ENCODE data around the gene MOK. TPM values are rescaled to one million over a fixed set of nuclear protein-coding genes. Genes with fewer than 3 reads are reported as not detected.

The MOK gene
- total and polyA plus RNA-seq, 4 donors, result 10.0 to 28.3 (median 13.6) TPM

DNA sequence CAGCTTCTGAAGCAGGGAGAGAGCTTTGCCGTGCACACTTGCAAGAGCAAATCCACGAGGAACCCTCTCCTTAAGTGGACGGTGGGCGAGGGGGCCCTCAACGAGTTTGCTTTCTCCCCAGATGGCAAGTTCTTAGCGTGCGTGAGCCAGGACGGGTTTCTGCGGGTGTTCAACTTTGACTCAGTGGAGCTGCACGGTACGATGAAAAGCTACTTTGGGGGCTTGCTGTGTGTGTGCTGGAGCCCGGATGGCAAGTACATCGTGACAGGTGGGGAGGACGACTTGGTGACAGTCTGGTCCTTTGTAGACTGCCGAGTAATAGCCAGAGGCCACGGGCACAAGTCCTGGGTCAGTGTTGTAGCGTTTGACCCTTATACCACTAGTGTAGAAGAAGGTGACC, 96.2 kb downstream of the MOK start:
- H3K9me3 ChIP-seq (ENCODE audit: control insufficient read depth, low read length), result no peaks in the 10 kb centered on the region
- intact Hi-C loops (cut with DNase I), result no loop called here
- WGBS, 2 donors, result 92 to 94% methylated on average over 17 of the region's 17 CpGs
- no peak overlapping the region for H3K27ac ChIP-seq (ENCODE audit: low read depth in 1 of 2, low read length in 2 of 2)
- H3K4me1 ChIP-seq (ENCODE audit: control insufficient read depth in 1 of 2, insufficient read depth in 2 of 2, low read length in 2 of 2), result no peaks in the 10 kb centered on the region
- ATAC-seq (ENCODE audit: low FRiP score), result no peak
- H3K27me3 ChIP-seq (ENCODE audit: control insufficient read depth in 1 of 2, insufficient read depth in 2 of 2, low read length in 1 of 2), result no peaks in the 10 kb centered on the region
- H3K4me3 ChIP-seq (ENCODE audit: low read length in 2 of 2), result no peak overlapping the region
- DNase-seq, result peak in 1 of 2 donors; percentile 58
- peaks cover 0 to 3% of the 10 kb centered on the region in 2 donors for H3K36me3 ChIP-seq (ENCODE audit: control insufficient read depth in 1 of 2, insufficient read depth in 2 of 2, low read length in 1 of 2)

GRCh38 chr14:102207831-102208365, 97.1 kb downstream of the MOK start:
- Histone ChIP-seq H3K27me3 (ENCODE audit: control insufficient read depth in 1 of 2, insufficient read depth in 2 of 2, low read length in 1 of 2) (no peaks in the 10 kb centered on the region), H3K4me3 (ENCODE audit: low read length in 2 of 2) (no peak overlapping the region), H3K27ac (ENCODE audit: low read depth in 1 of 2, low read length in 2 of 2) (no peak overlapping the region), H3K36me3 (ENCODE audit: control insufficient read depth in 1 of 2, insufficient read depth in 2 of 2, low read length in 1 of 2) (peaks cover 0 to 3% of the 10 kb centered on the region in 2 donors), H3K9me3 (ENCODE audit: control insufficient read depth, low read length) (no peaks in the 10 kb centered on the region), H3K4me1 (ENCODE audit: control insufficient read depth in 1 of 2, insufficient read depth in 2 of 2, low read length in 2 of 2) (no peaks in the 10 kb centered on the region)
- DNase-seq (peak in 1 of 2 donors; percentile 68), ATAC-seq (ENCODE audit: low FRiP score) (no peak)
- 93% methylated on average over 13 of the region's 13 CpGs for WGBS, 2 donors
- intact Hi-C loops (cut with DNase I), result no loop called here

GRCh38 chr14:102206918-102207317, 98.0 kb downstream of the MOK start:
- intact Hi-C loops (cut with DNase I), result no loop called here
- Histone ChIP-seq H3K4me1 (ENCODE audit: control insufficient read depth in 1 of 2, insufficient read depth in 2 of 2, low read length in 2 of 2) (no peaks in the 10 kb centered on the region), H3K36me3 (ENCODE audit: control insufficient read depth in 1 of 2, insufficient read depth in 2 of 2, low read length in 1 of 2) (peaks cover 0 to 3% of the 10 kb centered on the region in 2 donors), H3K4me3 (ENCODE audit: low read length in 2 of 2) (no peak overlapping the region), H3K9me3 (ENCODE audit: control insufficient read depth, low read length) (no peaks in the 10 kb centered on the region), H3K27me3 (ENCODE audit: control insufficient read depth in 1 of 2, insufficient read depth in 2 of 2, low read length in 1 of 2) (no peaks in the 10 kb centered on the region), H3K27ac (ENCODE audit: low read depth in 1 of 2, low read length in 2 of 2) (no peak overlapping the region)
- ATAC-seq (ENCODE audit: low FRiP score) (no peak), DNase-seq (peak in 1 of 2 donors; percentile 49)
- 84 to 87% methylated on average over 8 of the region's 8 CpGs for WGBS, 2 donors

GRCh38 chr14:102205560-102205959, 99.4 kb downstream of the MOK start:
- 80 to 91% methylated on average over 5 of the region's 5 CpGs for WGBS, 2 donors
- intact Hi-C loops (cut with DNase I), result no loop called here
- H3K36me3 ChIP-seq (ENCODE audit: control insufficient read depth in 1 of 2, insufficient read depth in 2 of 2, low read length in 1 of 2), result peaks cover 0 to 3% of the 10 kb centered on the region in 2 donors

GRCh38 chr14:102203382-102203781, 101.6 kb downstream of the MOK start:
- no peak for ATAC-seq (ENCODE audit: low FRiP score)
- Histone ChIP-seq H3K4me1 (ENCODE audit: control insufficient read depth in 1 of 2, insufficient read depth in 2 of 2, low read length in 2 of 2) (no peaks in the 10 kb centered on the region), H3K4me3 (ENCODE audit: low read length in 2 of 2) (no peak overlapping the region), H3K36me3 (ENCODE audit: control insufficient read depth in 1 of 2, insufficient read depth in 2 of 2, low read length in 1 of 2) (peaks cover 0 to 4% of the 10 kb centered on the region in 2 donors), H3K9me3 (ENCODE audit: control insufficient read depth, low read length) (no peaks in the 10 kb centered on the region), H3K27ac (ENCODE audit: low read depth in 1 of 2, low read length in 2 of 2) (no peak overlapping the region), H3K27me3 (ENCODE audit: control insufficient read depth in 1 of 2, insufficient read depth in 2 of 2, low read length in 1 of 2) (no peaks in the 10 kb centered on the region)
- 25 to 26% methylated on average over 6 of the region's 6 CpGs for WGBS, 2 donors
- intact Hi-C loops (cut with DNase I), result no loop called here
- peak in 1 of 2 donors; percentile 56 for DNase-seq

More at GRCh38 chr14:102205560-102205959, 99.4 kb downstream of the MOK start:
- DNase-seq, result peak in 1 of 2 donors; percentile 45
- H3K4me3 ChIP-seq (ENCODE audit: low read length in 2 of 2), result no peak overlapping the region
- ATAC-seq (ENCODE audit: low FRiP score), result no peak
- no peaks in the 10 kb centered on the region for H3K9me3 ChIP-seq (ENCODE audit: control insufficient read depth, low read length)
- no peak overlapping the region for H3K27ac ChIP-seq (ENCODE audit: low read depth in 1 of 2, low read length in 2 of 2)
- H3K4me1 ChIP-seq (ENCODE audit: control insufficient read depth in 1 of 2, insufficient read depth in 2 of 2, low read length in 2 of 2), result no peaks in the 10 kb centered on the region
- H3K27me3 ChIP-seq (ENCODE audit: control insufficient read depth in 1 of 2, insufficient read depth in 2 of 2, low read length in 1 of 2), result no peaks in the 10 kb centered on the region

DNA sequence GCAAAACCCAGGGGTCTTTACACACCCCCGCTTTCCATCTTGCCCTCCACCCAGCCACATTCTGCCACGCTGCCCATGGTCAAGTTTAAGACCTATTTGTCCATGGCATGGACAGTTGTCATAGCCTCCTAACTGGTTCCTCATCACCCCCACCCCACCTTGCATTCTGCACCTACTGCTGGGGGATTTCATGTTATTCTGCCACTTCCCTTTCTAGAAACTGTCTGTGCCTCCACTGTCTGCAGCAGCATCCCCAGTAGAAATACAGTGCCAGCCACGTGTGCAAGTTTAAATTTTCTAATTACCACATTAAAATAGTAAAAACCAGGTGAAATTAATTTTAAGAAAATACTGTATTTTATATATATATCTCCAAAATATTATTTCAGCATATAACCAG, 102.0 kb downstream of the MOK start:
- peaks cover 0 to 4% of the 10 kb centered on the region in 2 donors for H3K36me3 ChIP-seq (ENCODE audit: control insufficient read depth in 1 of 2, insufficient read depth in 2 of 2, low read length in 1 of 2)
- H3K9me3 ChIP-seq (ENCODE audit: control insufficient read depth, low read length), result no peaks in the 10 kb centered on the region
- no peak overlapping the region for H3K27ac ChIP-seq (ENCODE audit: low read depth in 1 of 2, low read length in 2 of 2)
- no peaks in the 10 kb centered on the region for H3K27me3 ChIP-seq (ENCODE audit: control insufficient read depth in 1 of 2, insufficient read depth in 2 of 2, low read length in 1 of 2)
- no peak overlapping the region for H3K4me3 ChIP-seq (ENCODE audit: low read length in 2 of 2)
- intact Hi-C loops (cut with DNase I), result no loop called here
- ATAC-seq (ENCODE audit: low FRiP score) (no peak), DNase-seq (no peak)
- 82 to 83% methylated on average over 3 of the region's 3 CpGs for WGBS, 2 donors
- H3K4me1 ChIP-seq (ENCODE audit: control insufficient read depth in 1 of 2, insufficient read depth in 2 of 2, low read length in 2 of 2), result no peaks in the 10 kb centered on the region

DNA sequence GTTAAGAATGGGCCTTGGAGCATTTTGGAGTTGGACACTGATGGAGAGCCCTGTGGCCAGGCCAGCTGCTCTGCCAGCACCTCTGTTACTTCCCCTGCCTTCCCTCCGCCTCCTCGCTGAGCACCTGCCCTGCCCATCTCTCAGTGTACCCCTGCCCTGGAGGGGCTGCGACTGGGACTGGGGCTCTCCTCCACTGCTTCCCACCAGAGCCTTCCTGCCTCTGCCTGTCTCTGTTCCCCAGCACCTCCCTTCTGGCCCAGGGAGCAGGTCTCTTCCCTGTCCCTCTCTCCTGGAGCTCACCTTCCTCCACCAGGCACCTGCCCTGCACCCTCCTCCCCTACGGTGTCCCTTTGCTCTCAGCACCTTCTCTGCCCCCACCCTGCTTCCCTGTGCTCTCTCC, 103.2 kb downstream of the MOK start:
- no peaks in the 10 kb centered on the region for H3K27me3 ChIP-seq (ENCODE audit: control insufficient read depth in 1 of 2, insufficient read depth in 2 of 2, low read length in 1 of 2)
- H3K27ac ChIP-seq (ENCODE audit: low read depth in 1 of 2, low read length in 2 of 2), result no peak overlapping the region
- H3K4me3 ChIP-seq (ENCODE audit: low read length in 2 of 2), result no peak overlapping the region
- no peak for ATAC-seq (ENCODE audit: low FRiP score)
- peaks cover 0 to 4% of the 10 kb centered on the region in 2 donors for H3K36me3 ChIP-seq (ENCODE audit: control insufficient read depth in 1 of 2, insufficient read depth in 2 of 2, low read length in 1 of 2)
- intact Hi-C loops (cut with DNase I), result no loop called here
- 60 to 87% methylated on average over 2 to 4 of the region's 4 CpGs for WGBS, 2 donors
- no peaks in the 10 kb centered on the region for H3K9me3 ChIP-seq (ENCODE audit: control insufficient read depth, low read length)
- H3K4me1 ChIP-seq (ENCODE audit: control insufficient read depth in 1 of 2, insufficient read depth in 2 of 2, low read length in 2 of 2), result no peaks in the 10 kb centered on the region
- peak in 1 of 2 donors; percentile 53 for DNase-seq

DNA sequence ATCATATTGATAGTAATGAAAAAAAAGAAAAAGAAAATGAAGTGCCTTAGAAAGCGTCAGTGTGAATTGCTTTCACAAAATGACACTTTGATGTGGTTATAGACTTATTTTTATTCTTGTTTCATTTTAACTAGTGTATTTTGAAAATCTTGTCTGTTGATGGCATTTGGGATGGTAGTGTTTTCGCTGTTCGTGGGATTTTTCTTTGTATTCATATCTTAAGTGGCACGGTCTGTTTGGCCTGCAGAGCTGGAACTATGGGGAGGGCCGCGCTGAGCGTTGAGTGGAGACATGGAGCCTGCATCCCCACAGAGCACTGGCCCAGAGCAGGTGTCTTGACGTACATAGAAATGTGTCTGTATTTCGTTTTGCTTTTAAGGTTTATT, 103.6 kb downstream of the MOK start:
- Histone ChIP-seq H3K27me3 (ENCODE audit: control insufficient read depth in 1 of 2, insufficient read depth in 2 of 2, low read length in 1 of 2) (no peaks in the 10 kb centered on the region), H3K27ac (ENCODE audit: low read depth in 1 of 2, low read length in 2 of 2) (no peak overlapping the region), H3K4me3 (ENCODE audit: low read length in 2 of 2) (no peak overlapping the region), H3K9me3 (ENCODE audit: control insufficient read depth, low read length) (no peaks in the 10 kb centered on the region), H3K4me1 (ENCODE audit: control insufficient read depth in 1 of 2, insufficient read depth in 2 of 2, low read length in 2 of 2) (no peaks in the 10 kb centered on the region), H3K36me3 (ENCODE audit: control insufficient read depth in 1 of 2, insufficient read depth in 2 of 2, low read length in 1 of 2) (peaks cover 0 to 4% of the 10 kb centered on the region in 2 donors)
- 87 to 93% methylated on average over 9 of the region's 9 CpGs for WGBS, 2 donors
- intact Hi-C loops (cut with DNase I), result no loop called here
- ATAC-seq (ENCODE audit: low FRiP score), result no peak
- no peak for DNase-seq

- 87% methylated on average over 9 of the region's 9 CpGs for WGBS, 2 donors
- Histone ChIP-seq H3K27ac (ENCODE audit: low read depth in 1 of 2, low read length in 2 of 2) (no peak overlapping the region), H3K9me3 (ENCODE audit: control insufficient read depth, low read length) (no peaks in the 10 kb centered on the region), H3K4me1 (ENCODE audit: control insufficient read depth in 1 of 2, insufficient read depth in 2 of 2, low read length in 2 of 2) (no peaks in the 10 kb centered on the region), H3K4me3 (ENCODE audit: low read length in 2 of 2) (no peak overlapping the region), H3K27me3 (ENCODE audit: control insufficient read depth in 1 of 2, insufficient read depth in 2 of 2, low read length in 1 of 2) (no peaks in the 10 kb centered on the region), H3K36me3 (ENCODE audit: control insufficient read depth in 1 of 2, insufficient read depth in 2 of 2, low read length in 1 of 2) (peaks cover 0 to 4% of the 10 kb centered on the region in 2 donors)
- intact Hi-C loops (cut with DNase I), result no loop called here
- ATAC-seq (ENCODE audit: low FRiP score) (no peak), DNase-seq (no peak)
These were observed 104.1 kb downstream of the MOK start for GRCh38 chr14:102200690-102201352.
